ENCODE data around the gene SYT3. TPM values are rescaled to one million over a fixed set of nuclear protein-coding genes. Genes with fewer than 3 reads are reported as not detected.
"Not testable (repeated sequence)": the region's sequence is repeated elsewhere in the genome, so short reads cannot be mapped to it uniquely, and the experiment has no call there.

The SYT3 gene
- total and polyA plus RNA-seq, 5 experiments from 2014 or later: 0.51 to 2.7 (median 1.7) TPM

- Mint-ChIP-seq H3K4me1 (no peaks in the 10 kb centered on the region), H3K36me3 (peaks cover 0 to 13% (median 7%) of the 10 kb centered on the region in 3 donors), H3K27ac (peak overlapping the region in 1 of 10 donors; percentile 67), H3K4me3 (no peak overlapping the region), H3K9me3 (peaks cover 0 to 28% (median 10%) of the 10 kb centered on the region in 9 donors), H3K27me3 (peaks cover 0 to 44% (median 15%) of the 10 kb centered on the region in 5 donors)
- POLR2A ChIA-PET: no interaction called here
- DNase-seq (no peak), ATAC-seq (no peak)
Measured at GRCh38 chr19:50629801-50630200, 9.9 kb downstream of the SYT3 start.

GRCh38 chr19:50629194-50629593 is 10.5 kb downstream of the SYT3 start:
- no peak overlapping the region for H3K27ac Mint-ChIP-seq
- H3K4me1 Mint-ChIP-seq: no peaks in the 10 kb centered on the region
- DNase-seq (no peak), ATAC-seq (no peak)
- POLR2A ChIA-PET: no interaction called here
- peaks cover 0 to 44% (median 15%) of the 10 kb centered on the region in 5 donors for H3K27me3 Mint-ChIP-seq
- no peak overlapping the region for H3K4me3 Mint-ChIP-seq
- H3K36me3 Mint-ChIP-seq: peaks cover 0 to 11% (median 4%) of the 10 kb centered on the region in 3 donors
- peaks cover 0 to 22% (median 10%) of the 10 kb centered on the region in 9 donors for H3K9me3 Mint-ChIP-seq

- Mint-ChIP-seq H3K27me3 (peaks cover 0 to 44% (median 15%) of the 10 kb centered on the region in 5 donors), H3K4me3 (no peak overlapping the region), H3K9me3 (peaks cover 0 to 18% (median 5%) of the 10 kb centered on the region in 9 donors), H3K36me3 (peaks cover 0 to 5% (median 2%) of the 10 kb centered on the region in 3 donors), H3K4me1 (no peaks in the 10 kb centered on the region), H3K27ac (peak overlapping the region in 1 of 10 donors; percentile 9)
- POLR2A ChIA-PET: no interaction called here
- DNase-seq (no peak), ATAC-seq (no peak)
Measured at GRCh38 chr19:50628551-50628950, 11.1 kb downstream of the SYT3 start.

GRCh38 chr19:50628146-50628545 is 11.5 kb downstream of the SYT3 start:
- DNase-seq (no peak), ATAC-seq (no peak)
- POLR2A ChIA-PET: interaction anchor here (0.5 to 0.6 kb wide), 2 partner anchors 11 to 20 kb away, joined by 3 to 6 read pairs; no protein-coding TSS in a partner anchor
- Mint-ChIP-seq H3K9me3 (peaks cover 0 to 14% (median under 1%) of the 10 kb centered on the region in 9 donors), H3K27ac (peak overlapping the region in 1 of 10 donors; percentile 55), H3K4me1 (no peaks in the 10 kb centered on the region), H3K27me3 (peaks cover 0 to 44% (median 15%) of the 10 kb centered on the region in 5 donors), H3K36me3 (peaks cover 0 to 2% (median under 1%) of the 10 kb centered on the region in 3 donors), H3K4me3 (no peak overlapping the region)

- DNase-seq (no peak), ATAC-seq (no peak)
- no peak overlapping the region for H3K4me3 Mint-ChIP-seq
- POLR2A ChIA-PET: no interaction called here
- peaks cover 0 to 40% (median 10%) of the 10 kb centered on the region in 5 donors for H3K27me3 Mint-ChIP-seq
- peaks cover 0 to 5% (median 0%) of the 10 kb centered on the region in 9 donors for H3K9me3 Mint-ChIP-seq
- H3K4me1 Mint-ChIP-seq: no peaks in the 10 kb centered on the region
- H3K27ac Mint-ChIP-seq: peak overlapping the region in 1 of 10 donors; percentile 52
- H3K36me3 Mint-ChIP-seq: peaks cover 0 to 2% (median 0%) of the 10 kb centered on the region in 3 donors
Measured at GRCh38 chr19:50626795-50627194, 12.9 kb downstream of the SYT3 start.

- H3K4me1 Mint-ChIP-seq: no peaks in the 10 kb centered on the region
- no peak for ATAC-seq
- peaks cover 0 to 32% (median 10%) of the 10 kb centered on the region in 5 donors for H3K27me3 Mint-ChIP-seq
- peak overlapping the region in 1 of 10 donors; percentile 56 for H3K27ac Mint-ChIP-seq
- no peak for DNase-seq
- POLR2A ChIA-PET: no interaction called here
- peaks cover 0 to 5% (median 0%) of the 10 kb centered on the region in 9 donors for H3K9me3 Mint-ChIP-seq
- H3K36me3 Mint-ChIP-seq: peaks cover 0 to 2% (median 0%) of the 10 kb centered on the region in 3 donors
- no peak overlapping the region for H3K4me3 Mint-ChIP-seq
Measured at GRCh38 chr19:50626011-50626410, 13.7 kb downstream of the SYT3 start.

- no peak overlapping the region for H3K4me3 Mint-ChIP-seq
- DNase-seq (no peak), ATAC-seq (no peak)
- H3K27me3 Mint-ChIP-seq: peaks cover 0 to 23% (median 6%) of the 10 kb centered on the region in 5 donors
- POLR2A ChIA-PET: no interaction called here
- peaks cover 0 to 3% (median 0%) of the 10 kb centered on the region in 9 donors for H3K9me3 Mint-ChIP-seq
- H3K4me1 Mint-ChIP-seq: no peaks in the 10 kb centered on the region
- H3K27ac Mint-ChIP-seq: no peak overlapping the region
- H3K36me3 Mint-ChIP-seq: peaks cover 0 to 2% (median 0%) of the 10 kb centered on the region in 3 donors
Measured at GRCh38 chr19:50624949-50625600, 14.6 kb downstream of the SYT3 start.

GRCh38 chr19:50620394-50620906 is 19.2 kb downstream of the SYT3 start:
- H3K9me3 Mint-ChIP-seq, DNase-seq, H3K4me3 Mint-ChIP-seq, H3K27ac Mint-ChIP-seq, POLR2A ChIA-PET, ATAC-seq, H3K36me3 Mint-ChIP-seq, H3K27me3 Mint-ChIP-seq, H3K4me1 Mint-ChIP-seq: not testable (repeated sequence)

GRCh38 chr19:50619184-50619583 is 20.5 kb downstream of the SYT3 start:
- H3K36me3 Mint-ChIP-seq, ATAC-seq, POLR2A ChIA-PET: not testable (repeated sequence)

GRCh38 chr19:50618379-50618778 is 21.3 kb downstream of the SYT3 start:
- POLR2A ChIA-PET, H3K36me3 Mint-ChIP-seq, H3K4me3 Mint-ChIP-seq, H3K27ac Mint-ChIP-seq, H3K4me1 Mint-ChIP-seq, DNase-seq, H3K9me3 Mint-ChIP-seq, ATAC-seq: not testable (repeated sequence)
- H3K27me3 Mint-ChIP-seq: peaks cover 4 to 13% (median 8%) of the 10 kb centered on the region in 5 donors

More at GRCh38 chr19:50619184-50619583, 20.5 kb downstream of the SYT3 start:
- peaks cover 2 to 11% (median 4%) of the 10 kb centered on the region in 5 donors for H3K27me3 Mint-ChIP-seq
- H3K9me3 Mint-ChIP-seq, H3K4me1 Mint-ChIP-seq, DNase-seq, H3K4me3 Mint-ChIP-seq, H3K27ac Mint-ChIP-seq: not testable (repeated sequence)

GRCh38 chr19:50612504-50613404 is 26.9 kb downstream of the SYT3 start:
- H3K4me3 Mint-ChIP-seq, H3K4me1 Mint-ChIP-seq, H3K27ac Mint-ChIP-seq, H3K36me3 Mint-ChIP-seq, POLR2A ChIA-PET, DNase-seq, ATAC-seq, H3K9me3 Mint-ChIP-seq: not testable (repeated sequence)
- H3K27me3 Mint-ChIP-seq: peaks cover 11 to 22% (median 21%) of the 10 kb centered on the region in 5 donors
